22Rv1 (cell line): Measurements from ENCODE around the gene PDK2.
A peak's percentile ranks its signal among the peaks of the same experiment; 100 is the strongest.

ENCODE experiments used
- H3K27ac ChIP-seq: fragments of 450-650 bp; 2 replicates; pipeline ENCODE4 v1.5.1; 2017
- ZFX ChIP-seq: fragments of 450-650 bp; IDR thresholded peaks from 2 replicates; pipeline ENCODE4 v1.6.1; 2017; ENCODE audit warnings: antibody characterized with exemption, borderline replicate concordance
- TF ChIP-seq, protein P1 (sequence below): fragments of 450-650 bp; IDR thresholded peaks from 2 replicates; pipeline ENCODE4 v1.5.1; 2017; ENCODE audit warnings: mild to moderate bottlenecking

PDK2 gene

DNA sequence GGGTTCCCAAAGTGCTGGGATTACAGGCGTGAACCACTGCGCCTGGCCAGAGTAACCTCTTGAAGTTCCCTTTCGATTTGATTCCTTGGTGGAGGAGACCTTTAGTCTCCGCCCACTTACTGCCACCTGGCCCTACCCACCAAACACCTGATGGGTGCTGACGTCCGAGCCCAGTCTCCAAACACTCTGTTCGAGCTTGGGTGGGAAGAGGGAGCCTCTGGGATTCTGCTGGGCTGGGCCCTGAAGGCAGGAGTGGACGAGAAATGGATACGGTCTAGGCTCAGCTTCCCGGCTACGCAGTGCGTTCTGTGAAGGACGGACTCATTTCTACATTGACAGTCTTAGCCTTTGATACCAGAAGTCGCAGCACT, 40.1 kb upstream of the PDK2 start:
- peak overlapping the region; percentile 93 for H3K27ac ChIP-seq
- TF ChIP-seq, protein P1, sequence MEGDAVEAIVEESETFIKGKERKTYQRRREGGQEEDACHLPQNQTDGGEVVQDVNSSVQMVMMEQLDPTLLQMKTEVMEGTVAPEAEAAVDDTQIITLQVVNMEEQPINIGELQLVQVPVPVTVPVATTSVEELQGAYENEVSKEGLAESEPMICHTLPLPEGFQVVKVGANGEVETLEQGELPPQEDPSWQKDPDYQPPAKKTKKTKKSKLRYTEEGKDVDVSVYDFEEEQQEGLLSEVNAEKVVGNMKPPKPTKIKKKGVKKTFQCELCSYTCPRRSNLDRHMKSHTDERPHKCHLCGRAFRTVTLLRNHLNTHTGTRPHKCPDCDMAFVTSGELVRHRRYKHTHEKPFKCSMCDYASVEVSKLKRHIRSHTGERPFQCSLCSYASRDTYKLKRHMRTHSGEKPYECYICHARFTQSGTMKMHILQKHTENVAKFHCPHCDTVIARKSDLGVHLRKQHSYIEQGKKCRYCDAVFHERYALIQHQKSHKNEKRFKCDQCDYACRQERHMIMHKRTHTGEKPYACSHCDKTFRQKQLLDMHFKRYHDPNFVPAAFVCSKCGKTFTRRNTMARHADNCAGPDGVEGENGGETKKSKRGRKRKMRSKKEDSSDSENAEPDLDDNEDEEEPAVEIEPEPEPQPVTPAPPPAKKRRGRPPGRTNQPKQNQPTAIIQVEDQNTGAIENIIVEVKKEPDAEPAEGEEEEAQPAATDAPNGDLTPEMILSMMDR: no peak
- TF ChIP-seq ZFX: no peak

DNA sequence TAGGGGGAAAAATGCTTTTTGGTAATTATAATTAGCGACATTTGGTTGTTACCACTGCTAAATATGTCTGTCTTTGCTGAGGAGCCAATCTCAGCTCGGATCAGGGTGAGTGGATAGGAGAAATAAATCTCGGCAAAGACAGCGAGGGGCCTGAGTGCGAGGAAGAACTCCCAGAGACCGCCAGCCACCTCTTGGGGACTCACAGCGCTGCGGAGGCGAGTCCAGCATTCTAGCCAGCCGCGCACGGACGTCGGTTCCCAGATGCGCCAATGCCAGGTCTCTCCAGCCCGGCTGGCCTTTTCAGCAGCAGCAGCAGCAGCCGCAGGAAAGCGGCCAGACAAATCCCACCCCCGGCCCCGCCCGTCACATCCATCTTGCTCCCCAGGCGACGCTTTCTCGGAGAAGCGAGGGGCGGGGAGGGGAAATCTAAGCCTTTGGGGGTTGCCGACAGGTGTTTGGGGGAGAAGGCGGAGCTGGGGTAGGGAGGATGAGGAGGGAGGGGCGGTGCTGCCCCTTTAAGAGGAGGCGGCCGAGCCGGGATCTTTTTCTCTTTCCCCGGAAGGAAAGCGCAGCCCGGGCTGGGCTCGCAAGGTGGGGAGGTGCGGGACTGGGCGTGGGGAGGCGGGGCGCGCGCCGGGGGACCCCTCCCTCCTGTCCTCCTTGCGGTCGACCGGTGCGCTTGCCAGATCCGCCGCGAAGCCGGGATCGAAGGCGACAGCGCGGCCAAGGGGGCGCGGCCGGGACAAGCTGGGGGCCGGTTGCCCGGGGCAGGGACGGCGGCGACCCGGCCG, 39.5 kb upstream of the PDK2 start, which contains the start of gene ITGA3:
TSS of gene ITGA3 (plus strand) at position 685 of the 791 bp plus-strand sequence. CDS start 330 bp downstream, outside the sequence.
- peak within 1 kb of the TSS; percentile 93 for H3K27ac ChIP-seq
- TF ChIP-seq, protein P1: no peak
- TF ChIP-seq ZFX: no peak

DNA sequence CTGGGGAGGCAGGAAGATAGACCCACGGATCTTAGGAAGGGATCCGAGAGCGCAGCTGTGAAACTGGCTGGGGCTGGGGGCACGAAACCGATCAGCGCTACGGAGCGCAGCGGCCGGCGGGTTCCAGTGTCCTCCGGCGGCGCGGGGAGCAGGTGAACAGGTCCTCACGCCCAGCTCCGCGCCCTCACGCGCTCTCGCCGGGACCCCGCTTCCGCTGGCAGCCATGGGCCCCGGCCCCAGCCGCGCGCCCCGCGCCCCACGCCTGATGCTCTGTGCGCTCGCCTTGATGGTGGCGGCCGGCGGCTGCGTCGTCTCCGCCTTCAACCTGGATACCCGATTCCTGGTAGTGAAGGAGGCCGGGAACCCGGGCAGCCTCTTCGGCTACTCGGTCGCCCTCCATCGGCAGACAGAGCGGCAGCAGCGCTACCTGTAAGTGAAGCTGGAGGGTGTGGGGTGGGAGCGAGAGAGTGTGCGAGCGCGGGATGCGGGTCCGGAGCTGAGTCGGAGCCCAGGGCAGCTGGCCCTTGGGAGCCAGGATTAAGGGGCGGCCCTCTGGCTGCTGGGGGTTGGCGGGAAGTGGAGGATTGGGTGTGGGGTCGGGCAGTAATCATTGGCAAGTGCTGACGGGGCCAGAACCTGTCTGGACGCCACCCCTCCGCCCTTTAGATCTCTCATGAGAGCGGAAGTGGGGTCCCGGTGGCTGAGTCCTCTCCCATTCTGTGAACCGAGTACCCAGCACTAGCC, 38.8 kb upstream of the PDK2 start:
- peak overlapping the region; percentile 93 for H3K27ac ChIP-seq
- no peak for TF ChIP-seq ZFX
- TF ChIP-seq, protein P1: peak; percentile 82

DNA sequence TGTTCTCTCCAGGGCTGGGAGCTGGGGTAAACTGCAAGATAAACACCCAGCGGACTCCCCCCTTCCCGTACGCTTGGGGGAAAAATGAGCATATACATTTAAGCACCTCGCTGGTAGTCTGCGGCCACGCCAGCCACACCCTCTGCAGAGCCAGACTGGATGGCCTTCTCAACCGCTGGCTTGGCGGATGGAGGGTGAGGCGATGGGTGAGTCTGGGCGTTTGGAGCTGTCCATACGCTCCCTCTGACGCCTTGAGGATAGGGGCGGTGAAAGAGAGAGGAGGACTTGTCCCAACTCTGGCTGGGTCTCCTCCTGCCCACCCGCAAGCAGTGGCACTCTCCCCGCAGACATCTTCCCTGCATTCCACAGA, 38.2 kb upstream of the PDK2 start:
- peak overlapping the region; percentile 93 for H3K27ac ChIP-seq
- no peak for TF ChIP-seq ZFX
- TF ChIP-seq, protein P1: no peak

DNA sequence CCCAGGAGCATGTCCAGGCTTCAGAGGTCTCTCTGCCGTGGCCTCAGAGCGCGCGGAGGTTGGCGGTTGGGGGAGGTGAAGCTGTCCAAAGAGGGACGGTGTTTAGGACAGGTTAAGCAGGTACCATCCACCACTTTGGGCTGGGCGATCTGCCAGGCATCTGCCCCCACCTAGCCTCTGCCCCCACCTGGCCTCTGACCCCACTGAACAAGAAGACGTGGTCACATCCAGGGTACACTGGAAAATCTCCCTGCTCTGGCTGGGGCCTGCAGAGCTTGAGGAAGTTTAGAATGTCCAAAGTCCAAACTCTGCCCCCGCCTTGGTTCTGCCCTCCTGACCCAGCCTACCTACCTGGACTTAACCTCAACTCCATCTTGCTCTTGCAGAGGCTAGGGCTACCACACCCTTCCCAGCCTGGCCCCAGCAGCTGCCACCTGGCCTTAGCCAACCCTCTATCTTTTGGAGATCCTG, 37.6 kb upstream of the PDK2 start:
- TF ChIP-seq ZFX: no peak
- TF ChIP-seq, protein P1: no peak
- H3K27ac ChIP-seq: no peak overlapping the region

DNA sequence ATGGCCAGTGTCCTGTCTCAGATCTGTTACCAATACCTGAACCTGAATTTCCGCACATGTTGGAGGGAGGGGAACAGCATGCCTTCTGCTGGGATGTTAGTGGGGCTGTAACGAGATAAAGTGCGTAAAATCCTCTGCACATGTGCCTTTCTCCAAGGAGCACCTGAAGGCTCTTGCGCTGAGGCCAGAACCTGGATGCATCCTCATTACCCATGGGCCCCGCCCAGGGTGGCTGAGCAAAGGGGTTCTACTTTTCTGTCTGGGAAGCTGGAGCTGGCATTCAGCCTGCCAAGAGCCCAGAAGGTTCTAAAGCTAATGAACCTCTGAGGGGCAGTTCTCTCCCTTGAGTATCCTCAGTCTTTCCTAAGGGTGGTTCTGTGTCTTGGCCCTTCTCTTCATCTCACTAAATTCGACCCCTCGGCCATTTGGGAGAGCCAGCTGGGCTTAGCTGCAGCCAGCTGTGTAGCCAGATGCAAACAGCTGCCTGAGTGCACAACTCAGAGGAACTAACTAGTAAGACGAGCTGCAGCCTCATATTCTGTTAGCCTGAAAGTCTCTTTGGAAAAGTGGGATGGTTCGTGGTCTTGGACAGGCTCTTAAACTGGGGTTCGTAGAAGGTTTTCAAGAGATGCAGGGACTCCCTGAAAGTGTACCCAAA, 36.7 kb upstream of the PDK2 start:
- no peak overlapping the region for H3K27ac ChIP-seq
- TF ChIP-seq, protein P1: no peak
- TF ChIP-seq ZFX: no peak
